GM19099 (cell line): Measurements from ENCODE around the gene NUDT21.

ENCODE experiments used
- POLR2A ChIP-seq: IDR thresholded peaks from 3 replicates; pipeline ENCODE4 v1.6.1; 2011; ENCODE audit warnings: low read depth; ENCODE audit not compliant: insufficient read length; ENCODE audit errors: extremely low read depth

Gene NUDT21

DNA sequence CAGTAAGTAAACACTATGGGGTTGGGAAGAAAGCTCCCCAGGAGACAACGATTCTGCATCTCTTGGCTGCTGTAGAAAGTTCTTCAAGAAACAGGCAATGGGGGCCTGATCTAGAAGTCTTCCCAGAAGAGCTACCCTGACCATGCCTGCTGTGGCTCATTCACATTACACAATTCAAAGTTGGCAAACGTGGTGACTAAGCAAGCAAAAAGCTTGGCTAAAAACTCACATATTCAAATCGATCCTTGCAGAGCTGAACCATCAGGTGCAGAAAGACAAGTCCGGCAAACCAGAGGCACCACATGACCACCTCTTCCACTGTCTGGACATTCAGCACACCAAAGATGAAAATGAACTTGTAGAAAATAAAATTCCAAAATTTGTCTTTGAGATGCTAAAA, 41.9 kb downstream of the NUDT21 start:
- no peak for TF ChIP-seq POLR2A

- TF ChIP-seq POLR2A: no peak
Measured at GRCh38 chr16:56408379-56409098, 42.6 kb downstream of the NUDT21 start.

- no peak for TF ChIP-seq POLR2A
Measured at GRCh38 chr16:56405977-56406672, 45.0 kb downstream of the NUDT21 start.

DNA sequence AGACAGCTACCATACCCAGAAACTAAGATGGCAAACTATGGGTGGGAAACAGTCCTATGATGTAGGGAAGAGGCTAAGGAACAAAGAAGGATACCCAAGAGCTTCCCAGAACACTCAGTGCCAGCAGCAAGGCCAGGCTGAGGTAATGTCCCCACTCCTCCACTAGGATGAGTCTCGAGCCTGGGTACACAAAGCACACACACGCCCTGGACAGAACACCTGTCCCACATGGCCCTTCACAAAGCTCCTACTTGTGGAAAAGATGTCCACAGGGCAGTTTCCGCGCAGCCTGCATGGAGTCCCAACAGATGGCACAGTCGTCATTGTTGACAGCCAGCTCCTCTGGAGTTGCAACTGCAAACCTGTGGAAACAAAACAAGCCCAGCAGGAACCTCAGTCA, 49.6 kb downstream of the NUDT21 start:
- no peak for TF ChIP-seq POLR2A

GRCh38 chr16:56400458-56400857, 50.7 kb downstream of the NUDT21 start:
- no peak for TF ChIP-seq POLR2A

- no peak for TF ChIP-seq POLR2A
Measured at GRCh38 chr16:56399486-56399885, 51.6 kb downstream of the NUDT21 start.

DNA sequence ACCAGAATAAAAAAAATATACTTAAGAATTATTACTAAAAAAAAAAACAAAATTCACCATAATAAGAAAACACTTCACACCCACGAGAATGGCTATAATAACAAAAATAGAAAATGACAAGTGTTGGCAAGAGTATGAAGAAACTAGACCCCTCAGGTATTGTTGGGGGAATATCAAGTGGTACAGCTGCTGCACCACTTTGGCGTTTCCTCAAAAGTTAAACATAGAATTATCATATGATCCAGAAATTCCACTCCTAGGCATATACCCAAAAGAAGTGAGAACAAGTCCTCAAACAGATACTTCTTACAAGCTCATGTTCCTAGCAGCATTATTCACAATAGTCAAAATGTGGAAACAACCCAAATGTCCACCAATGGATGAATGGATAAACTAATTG, 52.1 kb downstream of the NUDT21 start:
- no peak for TF ChIP-seq POLR2A

DNA sequence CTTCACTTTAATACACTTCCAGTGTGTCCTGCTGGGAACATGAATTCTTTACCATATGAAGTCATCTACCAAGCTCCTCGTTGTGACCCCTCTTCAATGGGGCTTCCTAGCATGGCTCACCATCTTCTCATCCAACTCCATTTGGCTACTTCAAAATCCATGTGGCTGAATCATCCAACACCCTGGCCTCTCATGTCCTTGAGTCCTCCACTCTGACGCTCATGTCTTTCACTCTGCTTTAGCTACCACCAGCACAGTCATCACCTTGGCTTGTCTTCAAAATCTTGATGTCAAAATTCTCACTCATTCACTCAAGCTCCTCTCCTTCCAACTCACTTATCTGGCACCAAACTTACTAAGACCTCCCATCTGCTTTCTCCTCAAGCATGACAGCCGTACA, 61.6 kb downstream of the NUDT21 start:
- TF ChIP-seq POLR2A: no peak

DNA sequence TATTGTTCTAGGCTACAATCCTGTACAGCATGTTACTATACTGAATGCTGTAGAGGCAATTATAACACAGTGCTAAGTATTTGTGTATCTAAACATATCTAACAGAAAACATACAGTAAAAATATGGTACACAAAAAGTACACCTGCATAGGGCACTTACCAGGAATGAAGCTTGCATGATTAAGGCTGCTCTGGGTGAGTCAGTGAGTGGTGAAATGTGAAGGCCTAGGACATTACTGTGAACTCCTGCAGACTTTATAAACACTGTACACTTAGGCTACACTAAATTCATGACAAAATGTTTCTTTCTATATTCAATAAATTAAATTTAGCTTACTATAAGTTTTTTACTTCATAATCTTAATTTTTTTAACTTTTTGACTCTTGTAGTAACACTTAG, 62.9 kb downstream of the NUDT21 start:
- no peak for TF ChIP-seq POLR2A

GRCh38 chr16:56387396-56387795, 63.7 kb downstream of the NUDT21 start:
- TF ChIP-seq POLR2A: no peak

DNA sequence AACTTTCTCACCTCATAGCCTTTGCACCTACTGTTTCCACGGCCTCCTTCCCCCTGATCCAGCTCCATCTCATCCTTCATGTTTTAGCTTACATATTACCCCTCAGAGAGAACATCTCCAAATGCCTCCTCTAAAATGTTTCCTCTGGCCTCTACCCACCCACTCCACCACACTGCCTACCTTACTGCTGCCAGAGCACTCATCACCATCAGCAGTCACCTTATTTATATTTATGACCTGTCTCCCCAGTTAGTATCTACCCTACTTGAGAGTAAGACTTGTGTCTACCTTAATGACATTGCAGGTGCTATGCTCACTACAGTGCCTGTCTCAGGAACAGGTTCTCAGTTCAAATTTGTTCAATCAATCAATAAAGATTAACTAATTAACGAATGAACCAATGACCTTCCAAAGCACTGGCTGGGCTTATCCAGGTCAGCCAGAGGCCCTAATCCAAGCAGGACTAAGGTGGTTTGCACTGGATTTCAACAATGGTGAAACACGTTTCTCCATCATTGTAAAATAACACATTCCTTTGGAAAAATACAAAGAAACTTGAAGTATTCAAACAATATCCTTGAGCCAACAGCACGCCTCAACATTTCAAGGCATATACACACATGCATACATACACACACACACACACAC, 66.9 kb downstream of the NUDT21 start:
- TF ChIP-seq POLR2A: no peak

GRCh38 chr16:56382901-56383355, 68.2 kb downstream of the NUDT21 start:
- TF ChIP-seq POLR2A: no peak

- no peak for TF ChIP-seq POLR2A
Measured at GRCh38 chr16:56382459-56382858, 68.7 kb downstream of the NUDT21 start.
